ENCODE results near the gene RALGDS. TPM values are rescaled to one million over a fixed set of nuclear protein-coding genes. Genes with fewer than 3 reads are reported as not detected.

RALGDS gene
- total RNA-seq, 2 experiments from 2014 or later, result 79.1 to 92.3 TPM

- H3K27me3 Mint-ChIP-seq, result no peaks in the 10 kb centered on the region
- peak; percentile 39 for DNase-seq
- POLR2A ChIA-PET, result no interaction called here
Observed at GRCh38 chr9:133056533-133056932, 64.5 kb downstream of the RALGDS start.

GRCh38 chr9:133055788-133056420, 65.1 kb downstream of the RALGDS start:
- no peaks in the 10 kb centered on the region for H3K9me3 Mint-ChIP-seq
- peaks cover 48% of the 10 kb centered on the region for H3K36me3 Mint-ChIP-seq (ENCODE audit: low read depth)
- no peaks in the 10 kb centered on the region for H3K27me3 Mint-ChIP-seq
- peaks cover 51% of the 10 kb centered on the region for H3K4me1 Mint-ChIP-seq
- POLR2A ChIA-PET, result no interaction called here
- CTCF ChIA-PET, result interaction anchor here (1.9 kb wide), 1 partner anchor 89 kb away, joined by 8 read pairs; no protein-coding TSS in a partner anchor
- no peak for DNase-seq
- no peak overlapping the region for H3K4me3 Mint-ChIP-seq
- H3K27ac Mint-ChIP-seq, result peak overlapping the region; percentile 92

More at GRCh38 chr9:133056533-133056932, 64.5 kb downstream of the RALGDS start:
- H3K4me1 Mint-ChIP-seq, result peaks cover 56% of the 10 kb centered on the region
- H3K27ac Mint-ChIP-seq, result peak overlapping the region; percentile 92
- H3K36me3 Mint-ChIP-seq (ENCODE audit: low read depth), result peaks cover 48% of the 10 kb centered on the region
- peak overlapping the region; percentile 62 for H3K4me3 Mint-ChIP-seq
- CTCF ChIA-PET, result interaction anchor here (1.9 to 2.3 kb wide), 2 partner anchors 35 to 88 kb away, joined by 6 to 8 read pairs; no protein-coding TSS in a partner anchor
- no peaks in the 10 kb centered on the region for H3K9me3 Mint-ChIP-seq

GRCh38 chr9:133054966-133055365, 66.1 kb downstream of the RALGDS start:
- no peak for DNase-seq
- peaks cover 50% of the 10 kb centered on the region for H3K36me3 Mint-ChIP-seq (ENCODE audit: low read depth)
- CTCF ChIA-PET, result no interaction called here
- no peak overlapping the region for H3K4me3 Mint-ChIP-seq
- H3K4me1 Mint-ChIP-seq, result peaks cover 43% of the 10 kb centered on the region
- no peaks in the 10 kb centered on the region for H3K9me3 Mint-ChIP-seq
- no peak overlapping the region for H3K27ac Mint-ChIP-seq
- no peaks in the 10 kb centered on the region for H3K27me3 Mint-ChIP-seq
- POLR2A ChIA-PET, result no interaction called here

GRCh38 chr9:133054194-133054890, 66.7 kb downstream of the RALGDS start:
- Mint-ChIP-seq H3K4me1 (peaks cover 37% of the 10 kb centered on the region), H3K36me3 (ENCODE audit: low read depth) (peaks cover 50% of the 10 kb centered on the region), H3K4me3 (no peak overlapping the region), H3K9me3 (no peaks in the 10 kb centered on the region), H3K27me3 (no peaks in the 10 kb centered on the region), H3K27ac (peak overlapping the region; percentile 21)
- DNase-seq, result no peak
- ChIA-PET POLR2A (no interaction called here), CTCF (no interaction called here)

- no peaks in the 10 kb centered on the region for H3K9me3 Mint-ChIP-seq
- POLR2A ChIA-PET, result no interaction called here
Observed at GRCh38 chr9:133051966-133052539, 69.0 kb downstream of the RALGDS start.

GRCh38 chr9:133051281-133051900, 69.6 kb downstream of the RALGDS start:
- CTCF ChIA-PET, result interaction anchor here (1.0 to 1.9 kb wide), 3 partner anchors 29 to 95 kb away, joined by 3 to 5 read pairs (median 4); no protein-coding TSS in a partner anchor
- peaks cover 11% of the 10 kb centered on the region for H3K4me1 Mint-ChIP-seq
- DNase-seq, result no peak
- no peaks in the 10 kb centered on the region for H3K27me3 Mint-ChIP-seq
- H3K27ac Mint-ChIP-seq, result no peak overlapping the region
- no peaks in the 10 kb centered on the region for H3K9me3 Mint-ChIP-seq
- POLR2A ChIA-PET, result no interaction called here
- no peak overlapping the region for H3K4me3 Mint-ChIP-seq
- peaks cover 30% of the 10 kb centered on the region for H3K36me3 Mint-ChIP-seq (ENCODE audit: low read depth)

More at GRCh38 chr9:133051966-133052539, 69.0 kb downstream of the RALGDS start:
- Mint-ChIP-seq H3K4me3 (no peak overlapping the region), H3K27ac (no peak overlapping the region), H3K4me1 (peaks cover 17% of the 10 kb centered on the region), H3K27me3 (no peaks in the 10 kb centered on the region), H3K36me3 (ENCODE audit: low read depth) (peaks cover 31% of the 10 kb centered on the region)
- CTCF ChIA-PET, result interaction anchor here (1.9 kb wide), 1 partner anchor 92 kb away, joined by 5 read pairs; no protein-coding TSS in a partner anchor
- no peak for DNase-seq

- no peak overlapping the region for H3K27ac Mint-ChIP-seq
- H3K4me3 Mint-ChIP-seq, result no peak overlapping the region
- H3K36me3 Mint-ChIP-seq (ENCODE audit: low read depth), result peaks cover 24% of the 10 kb centered on the region
- H3K27me3 Mint-ChIP-seq, result no peaks in the 10 kb centered on the region
- ChIA-PET POLR2A (no interaction called here), CTCF (interaction anchor here (1.0 to 1.9 kb wide), 3 partner anchors 29 to 96 kb away, joined by 3 to 5 read pairs (median 4); no protein-coding TSS in a partner anchor)
- H3K4me1 Mint-ChIP-seq, result peaks cover 5% of the 10 kb centered on the region
- no peak for DNase-seq
- no peaks in the 10 kb centered on the region for H3K9me3 Mint-ChIP-seq
Observed at GRCh38 chr9:133050781-133051180, 70.3 kb downstream of the RALGDS start.

GRCh38 chr9:133050142-133050541, 70.9 kb downstream of the RALGDS start:
- DNase-seq, result no peak
- peaks cover 2% of the 10 kb centered on the region for H3K4me1 Mint-ChIP-seq
- no peak overlapping the region for H3K27ac Mint-ChIP-seq
- no peak overlapping the region for H3K4me3 Mint-ChIP-seq
- ChIA-PET CTCF (interaction anchor here (1.1 to 1.4 kb wide), 2 partner anchors 97 to 138 kb away, joined by 3 to 4 read pairs; no protein-coding TSS in a partner anchor), POLR2A (no interaction called here)
- H3K27me3 Mint-ChIP-seq, result no peaks in the 10 kb centered on the region
- H3K36me3 Mint-ChIP-seq (ENCODE audit: low read depth), result peaks cover 24% of the 10 kb centered on the region
- H3K9me3 Mint-ChIP-seq, result no peaks in the 10 kb centered on the region

GRCh38 chr9:133049043-133049442, 72.0 kb downstream of the RALGDS start:
- Mint-ChIP-seq H3K9me3 (no peaks in the 10 kb centered on the region), H3K4me1 (peaks cover 5% of the 10 kb centered on the region), H3K27me3 (no peaks in the 10 kb centered on the region), H3K36me3 (ENCODE audit: low read depth) (peaks cover 28% of the 10 kb centered on the region), H3K4me3 (no peak overlapping the region), H3K27ac (no peak overlapping the region)
- ChIA-PET POLR2A (no interaction called here), CTCF (interaction anchor here (0.7 to 1.6 kb wide), 3 partner anchors 26 to 99 kb away, joined by 4 to 7 read pairs (median 4); no protein-coding TSS in a partner anchor)
- no peak for DNase-seq

GRCh38 chr9:133048595-133048994, 72.4 kb downstream of the RALGDS start:
- peaks cover 26% of the 10 kb centered on the region for H3K36me3 Mint-ChIP-seq (ENCODE audit: low read depth)
- H3K9me3 Mint-ChIP-seq, result no peaks in the 10 kb centered on the region
- no peaks in the 10 kb centered on the region for H3K27me3 Mint-ChIP-seq
- DNase-seq, result peak; percentile 59
- H3K4me1 Mint-ChIP-seq, result peaks cover 5% of the 10 kb centered on the region
- ChIA-PET CTCF (interaction anchor here (0.7 to 1.6 kb wide), 3 partner anchors 26 to 99 kb away, joined by 4 to 7 read pairs (median 4); no protein-coding TSS in a partner anchor), POLR2A (no interaction called here)
- peak overlapping the region; percentile 57 for H3K27ac Mint-ChIP-seq
- H3K4me3 Mint-ChIP-seq, result no peak overlapping the region
